Heart left ventricle (tissue), 16 donors: ENCODE measurements around the gene CUX1. TPM values are rescaled to one million over a fixed set of nuclear protein-coding genes. Genes with fewer than 3 reads are reported as not detected.

Source experiments
- ATAC-seq, 4 donors: fragments of 200-7000 bp; cut with Tn5 transposase; one replicate each; pipeline ENCODE4 v1.9.1; 2020 to 2022; ENCODE audit warnings: moderate library complexity in 4 of 4, mild to moderate bottlenecking in 3 of 4, moderate number of reproducible peaks in 1 of 4
- DNase-seq, 5 donors: peaks; one replicate each; pipeline ENCODE4 v3.0.0-alpha.2; 2020
- H3K27ac ChIP-seq, 12 donors: fragments of 200-600 bp; sonication (generic) in 4 of 12; one replicate each; pipeline versions ENCODE4 v1.5.0 to v1.8.0; 2016 to 2022; ENCODE audit warnings: mild to moderate bottlenecking in 2 of 12
- H3K27me3 ChIP-seq, 9 donors: fragments of 200-600 bp; sonication (generic) in 2 of 9; one replicate each; pipeline versions ENCODE4 v1.5.1 to v1.8.0; 2016 to 2022; ENCODE audit warnings: mild to moderate bottlenecking in 3 of 9
- H3K36me3 ChIP-seq, 9 donors: fragments of 200-600 bp; sonication (generic) in 2 of 9; one replicate each; pipeline versions ENCODE4 v1.5.0 to v1.8.0; 2018 to 2022; ENCODE audit warnings: mild to moderate bottlenecking in 2 of 9
- H3K4me1 ChIP-seq, 12 donors: fragments of 200-600 bp; sonication (generic) in 4 of 12; one replicate each; pipeline versions ENCODE4 v1.5.0 to v1.8.0; 2016 to 2022; ENCODE audit warnings: mild to moderate bottlenecking in 3 of 12
- H3K4me3 ChIP-seq, 12 donors: fragments of 200-600 bp; sonication (generic) in 4 of 12; one replicate each; pipeline versions ENCODE4 v1.5.0 to v1.8.0; 2017 to 2022; ENCODE audit warnings: mild to moderate bottlenecking in 9 of 12, moderate library complexity in 4 of 12
- H3K9me3 ChIP-seq, 12 donors: fragments of 200-600 bp; sonication (generic) in 4 of 12; one replicate each; pipeline versions ENCODE4 v1.5.0 to v1.8.0; 2016 to 2022; ENCODE audit warnings: mild to moderate bottlenecking in 1 of 12
- CTCF ChIP-seq, 12 donors: fragments of 200-600 bp; sonication (generic) in 4 of 12; IDR thresholded peaks; one replicate each; pipeline versions ENCODE4 v1.5.0 to v1.8.0; 2018 to 2022; ENCODE audit warnings: antibody characterized with exemption in 12 of 12, mild to moderate bottlenecking in 5 of 12
- POLR2A ChIP-seq, 2 donors: fragments of 450-650 bp; IDR thresholded peaks; one replicate each; pipeline ENCODE4 v1.6.1; 2017; ENCODE audit warnings: antibody characterized with exemption in 2 of 2, mild to moderate bottlenecking in 2 of 2, moderate library complexity in 2 of 2
- WGBS, 4 donors: extraction: QIAGEN DNeasy Blood & Tissue Kit in 2 of 4; methylation state at CpG; one replicate each; pipeline versions ENCODE4 v1.1.5 to v1.1.7; 2013 to 2018; 5-methylcytosine and 5-hydroxymethylcytosine counted together
- intact Hi-C, 10 donors: fragments of 100-400 bp; cut with DNase I; formaldehyde crosslinking; loops; one replicate each; pipeline versions ENCODE4 v1.11.1 to v1.14.2; 2022
- polyA plus RNA-seq, 2 donors: library from polyadenylated mRNA; stranded (reverse); fragments of 200-250 nt; gene quantifications; one replicate each; pipeline ENCODE4 v1.2.3, GENCODE V29; 2013
- total RNA-seq, 9 donors: library from RNA; depleted of rRNA in 2 of 9; stranded (reverse); fragments of >200 nt in 2 of 9; fragmentation: NEBNext Ultra II Directional in 3 of 9; extraction: Animal tissue kit (Norgen Biotek cat#: 25700) in 3 of 9; gene quantifications; one replicate each; pipeline versions ENCODE4 v1.1.0 to v1.2.4, GENCODE V29; 2016 to 2023
- donor health status: ischemic (EF 13 %, LVEDD 7.1; RV severe dilation, severe dysfunction).
- donor health status: healthy with polysubstance abuse.
- donor health status: DM: no; HTN: yes; CAD: no.
- donor health status: DM: no; HTN: no; CAD: no.
- donor health status: ischemic (EF 25% LVEDD 6.9; RV normal size, moderate dysfunction).
- donor health status: ischemic (EF 25% LVEDD 5.7; RV mildly dilated, moderate dysfunction).
- donor health status: healthy.
- donor health status: DM: yes; HTN: yes; CAD: no.
- donor health status: ischemic (EF 35%, LVEDD 5.7; RV mildly dilated, moderate dysfunction).
- donor health status: nonischemic (EF 11% LVEDD 7.7; RV severe dilation, severe dysfunction).
- donor health status: DM: yes; HTN: yes; CAD: no.
- donor health status: PGD.
- donor health status: ischemic (EF 29% LVEDD 5.4; RV normal size, mild dysfunction).
- donor health status: nonischemic (EF 23%, LVEDD 6.1; RV moderate dilation, normal function).

Gene CUX1
- total and polyA plus RNA-seq, 11 donors, result 51.9 to 173 (median 122) TPM

GRCh38 chr7:102095321-102096011 is 278.0 kb downstream of the CUX1 start:
- Histone ChIP-seq H3K4me3 (no peak overlapping the region), H3K4me1 (peaks cover 0 to 19% (median 2%) of the 10 kb centered on the region in 12 donors), H3K27ac (no peak overlapping the region), H3K9me3 (no peaks in the 10 kb centered on the region), H3K27me3 (no peaks in the 10 kb centered on the region), H3K36me3 (peaks cover 0 to 37% (median 20%) of the 10 kb centered on the region in 9 donors)
- DNase-seq, result no peak
- 86 to 96% (median 94%) methylated on average over 16 of the region's 16 CpGs for WGBS, 4 donors
- intact Hi-C loops, result loop anchor here in 1 of 10 donors (5.0 kb wide), 1 partner anchor 142 kb away; no protein-coding TSS in a partner anchor
- TF ChIP-seq CTCF (IDR thresholded peaks at IDR 0.05) (no peak), POLR2A (IDR thresholded peaks at IDR 0.05) (no peak)
- no peak for ATAC-seq

- Histone ChIP-seq H3K4me3 (no peak overlapping the region), H3K4me1 (peaks cover 0 to 19% (median 2%) of the 10 kb centered on the region in 12 donors), H3K27me3 (no peaks in the 10 kb centered on the region), H3K27ac (no peak overlapping the region), H3K9me3 (no peaks in the 10 kb centered on the region), H3K36me3 (peaks cover 0 to 42% (median 22%) of the 10 kb centered on the region in 9 donors)
- intact Hi-C loops, result loop anchor here in 1 of 10 donors (5.0 kb wide), 1 partner anchor 141 kb away; no protein-coding TSS in a partner anchor
- DNase-seq (no peak), ATAC-seq (no peak)
- 84 to 96% (median 92%) methylated on average over 9 to 10 of the region's 10 CpGs for WGBS, 4 donors
- TF ChIP-seq POLR2A (IDR thresholded peaks at IDR 0.05) (no peak), CTCF (IDR thresholded peaks at IDR 0.05) (no peak)
Measured at GRCh38 chr7:102096012-102096332, 278.5 kb downstream of the CUX1 start.

- peaks cover 0 to 51% (median 28%) of the 10 kb centered on the region in 9 donors for H3K36me3 ChIP-seq
- no peak overlapping the region for H3K4me3 ChIP-seq
- TF ChIP-seq CTCF (IDR thresholded peaks at IDR 0.05), result no peak
- TF ChIP-seq POLR2A (IDR thresholded peaks at IDR 0.05), result no peak
- peaks cover 0 to 19% (median 2%) of the 10 kb centered on the region in 12 donors for H3K4me1 ChIP-seq
- intact Hi-C loops, result loop anchor here in 1 of 10 donors (5.0 kb wide), 1 partner anchor 140 kb away; no protein-coding TSS in a partner anchor
- no peaks in the 10 kb centered on the region for H3K9me3 ChIP-seq
- H3K27me3 ChIP-seq, result no peaks in the 10 kb centered on the region
- 93 to 97% (median 94%) methylated on average over 18 to 19 of the region's 19 CpGs for WGBS, 4 donors
- DNase-seq (no peak), ATAC-seq (no peak)
- H3K27ac ChIP-seq, result no peak overlapping the region
Measured at GRCh38 chr7:102096706-102097427, 279.4 kb downstream of the CUX1 start.

- Histone ChIP-seq H3K9me3 (no peaks in the 10 kb centered on the region), H3K36me3 (peaks cover 0 to 54% (median 31%) of the 10 kb centered on the region in 9 donors), H3K27me3 (no peaks in the 10 kb centered on the region), H3K27ac (no peak overlapping the region), H3K4me1 (peaks cover 0 to 19% (median 2%) of the 10 kb centered on the region in 12 donors), H3K4me3 (no peak overlapping the region)
- TF ChIP-seq POLR2A (IDR thresholded peaks at IDR 0.05), result no peak
- no peak for TF ChIP-seq CTCF (IDR thresholded peaks at IDR 0.05)
- DNase-seq (no peak), ATAC-seq (no peak)
- WGBS, 4 donors, result 79 to 87% (median 82%) methylated on average over 13 of the region's 13 CpGs
- intact Hi-C loops, result loop anchor here in 1 of 10 donors (5.0 kb wide), 1 partner anchor 140 kb away; no protein-coding TSS in a partner anchor
Measured at GRCh38 chr7:102097601-102098161, 280.3 kb downstream of the CUX1 start.
